Transverse colon (tissue), 4 donors: Measurements from ENCODE around the gene LGALS8. TPM values are rescaled to one million over a fixed set of nuclear protein-coding genes. Genes with fewer than 3 reads are reported as not detected.

Source experiments
- DNase-seq: peaks from one replicate; pipeline ENCODE4 v3.0.0-alpha.2; 2019
- H3K27ac ChIP-seq, 4 donors: fragments of 200-600 bp; sonication (generic); 2 replicates each; pipeline ENCODE4 v1.5.1; 2016 to 2018; ENCODE audit warnings: inconsistent platforms in 4 of 4
- H3K27me3 ChIP-seq: fragments of 200-600 bp; sonication (generic); 2 replicates; pipeline ENCODE4 v1.5.1; 2017; ENCODE audit warnings: inconsistent platforms
- H3K36me3 ChIP-seq, 4 donors: fragments of 200-600 bp; sonication (generic); 2 replicates each; pipeline ENCODE4 v1.5.1; 2017 to 2019; ENCODE audit warnings: inconsistent platforms in 4 of 4
- H3K4me1 ChIP-seq, 4 donors: fragments of 200-600 bp; sonication (generic); 2 replicates each; pipeline ENCODE4 v1.5.1; 2017 to 2020; ENCODE audit warnings: inconsistent platforms in 4 of 4
- H3K4me3 ChIP-seq, 4 donors: fragments of 200-600 bp; sonication (generic); 1 replicate in 1 of 4; 2 replicates in 3 of 4; pipeline versions ENCODE4 v1.5.1 to v1.6.1; 2017 to 2019; ENCODE audit warnings: inconsistent platforms in 4 of 4
- H3K9me3 ChIP-seq, 2 donors: fragments of 200-600 bp; sonication (generic); 2 replicates each; pipeline ENCODE4 v1.5.1; 2017 to 2019; ENCODE audit warnings: inconsistent platforms in 2 of 2
- CTCF ChIP-seq, 5 experiments: fragments of 200-600 bp in 3 of 5; fragments of 450-650 bp in 2 of 5; sonication (generic) in 3 of 5; IDR thresholded peaks; 1 replicate in 2 of 5; 2 replicates in 3 of 5; pipeline ENCODE4 v1.5.1; 2016 to 2017; ENCODE audit warnings: antibody characterized with exemption in 5 of 5, inconsistent platforms in 3 of 5, mild to moderate bottlenecking in 2 of 5, moderate library complexity in 1 of 5
- EP300 ChIP-seq: sonication (generic); formaldehyde crosslinking; IDR thresholded peaks from one replicate; pipeline ENCODE4 v1.6.1; 2017; ENCODE audit warnings: antibody characterized with exemption, low read depth
- POLR2A ChIP-seq: fragments of 450-650 bp; IDR thresholded peaks from one replicate; pipeline ENCODE4 v1.6.1; 2016; ENCODE audit warnings: antibody characterized with exemption, mild to moderate bottlenecking, moderate library complexity
- POLR2AphosphoS5 ChIP-seq, 3 donors: sonication (generic); formaldehyde crosslinking; IDR thresholded peaks; one replicate each; pipeline ENCODE4 v1.6.1; 2016; ENCODE audit warnings: antibody characterized with exemption in 3 of 3
- WGBS, 2 donors: methylation state at CpG; one replicate each; pipeline ENCODE4 v1.1.5; 2018; ENCODE audit warnings: low coverage in 1 of 2; 5-methylcytosine and 5-hydroxymethylcytosine counted together
- in situ Hi-C, 4 donors: fragments of 200-750 bp; cut with MboI; loops; one replicate each; pipeline versions ENCODE4 v1.15.0 to v1.15.1; 2017; ENCODE audit warnings: low sequenced_read_pairs in 3 of 4, low pct_ligation_motif_present in 1 of 4, low pct_unique_long_range_greater_than_20kb in 1 of 4
- intact Hi-C: fragments of 100-400 bp; cut with DNase I; formaldehyde crosslinking; loops from one replicate; pipeline ENCODE4 v1.15.1; 2023; ENCODE audit warnings: low total_unique reads
- total RNA-seq, 4 donors: library from RNA; depleted of rRNA; stranded (reverse); fragments of >200 nt; gene quantifications; one replicate each; pipeline ENCODE4 v1.1.0, GENCODE V29; 2016

Gene LGALS8
- total RNA-seq, 4 donors from 2014 or later: 38.2 to 88.1 (median 59.3) TPM

DNA sequence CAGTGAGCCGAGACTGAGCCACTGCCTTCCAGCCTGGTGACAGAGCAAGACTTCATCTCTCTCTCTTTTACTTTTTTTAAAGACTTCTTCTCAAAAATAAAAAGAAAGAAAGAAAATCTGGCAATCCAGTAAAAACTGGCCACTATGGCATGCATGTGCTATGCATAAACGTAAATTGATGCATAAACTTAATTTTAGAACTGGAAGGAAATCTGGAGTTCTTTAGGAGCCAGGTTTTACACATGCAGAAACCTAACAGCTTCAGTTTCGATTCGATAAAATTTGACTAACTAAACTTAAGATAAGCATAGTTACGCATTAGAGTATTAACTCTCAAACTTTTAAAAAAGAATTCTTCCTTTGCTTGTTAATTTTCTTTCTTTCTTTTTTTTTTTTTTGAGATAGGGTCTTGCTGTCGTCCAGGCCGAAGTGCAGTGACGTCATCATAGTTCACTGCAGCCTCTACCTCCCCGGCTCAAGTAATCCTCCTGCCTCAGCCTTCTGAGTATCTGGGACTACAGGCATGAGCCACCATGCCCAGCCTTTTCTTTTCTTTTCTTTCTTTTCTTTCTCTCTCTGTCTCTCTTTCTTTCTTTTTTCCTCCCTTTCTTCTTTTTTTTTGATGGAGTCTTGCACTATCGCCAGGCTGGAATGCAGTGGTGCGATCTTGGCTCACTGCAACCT lies 11.9 kb upstream of the LGALS8 start:
- peaks cover 0 to 16% (median 7%) of the 10 kb centered on the region in 4 donors for H3K4me1 ChIP-seq
- no peak for TF ChIP-seq EP300
- no peak for TF ChIP-seq POLR2A
- TF ChIP-seq CTCF (IDR thresholded peaks at IDR 0.05): no peak
- TF ChIP-seq POLR2AphosphoS5 (IDR thresholded peaks at IDR 0.05): no peak
- no peak overlapping the region for H3K4me3 ChIP-seq

GRCh38 chr1:236514703-236515442 lies 8.9 kb upstream of the LGALS8 start:
- in situ Hi-C loops (no loop called here), intact Hi-C loops (no loop called here)
- TF ChIP-seq POLR2AphosphoS5 (IDR thresholded peaks at IDR 0.05) (no peak), POLR2A (no peak), EP300 (no peak), CTCF (IDR thresholded peaks at IDR 0.05) (no peak)
- Histone ChIP-seq H3K27me3 (no peaks in the 10 kb centered on the region), H3K4me3 (no peak overlapping the region), H3K27ac (no peak overlapping the region), H3K4me1 (peaks cover 0 to 13% (median 6%) of the 10 kb centered on the region in 4 donors), H3K36me3 (no peaks in the 10 kb centered on the region), H3K9me3 (no peaks in the 10 kb centered on the region)
- no peak for DNase-seq
- 52 to 61% methylated on average over 4 of the region's 4 CpGs for WGBS, 2 donors

More for the DNA sequence above, 11.9 kb upstream of the LGALS8 start:
- Histone ChIP-seq H3K36me3 (no peaks in the 10 kb centered on the region), H3K27ac (no peak overlapping the region), H3K9me3 (no peaks in the 10 kb centered on the region), H3K27me3 (no peaks in the 10 kb centered on the region)
- 93 to 95% methylated on average over 11 of the region's 11 CpGs for WGBS, 2 donors
- in situ Hi-C loops: no loop called here
- no peak for DNase-seq
- intact Hi-C loops: no loop called here

GRCh38 chr1:236515443-236515958 lies 8.3 kb upstream of the LGALS8 start:
- no peaks in the 10 kb centered on the region for H3K36me3 ChIP-seq
- no peak overlapping the region for H3K27ac ChIP-seq
- peaks cover 0 to 9% (median 3%) of the 10 kb centered on the region in 4 donors for H3K4me1 ChIP-seq
- intact Hi-C loops: no loop called here
- no peak for TF ChIP-seq CTCF (IDR thresholded peaks at IDR 0.05)
- TF ChIP-seq POLR2A: no peak
- TF ChIP-seq POLR2AphosphoS5 (IDR thresholded peaks at IDR 0.05): no peak
- H3K9me3 ChIP-seq: no peaks in the 10 kb centered on the region
- DNase-seq: no peak
- 52 to 56% methylated on average over 2 to 4 of the region's 4 CpGs for WGBS, 2 donors
- H3K27me3 ChIP-seq: no peaks in the 10 kb centered on the region
- in situ Hi-C loops: no loop called here
- no peak overlapping the region for H3K4me3 ChIP-seq

- peaks cover 0 to 9% (median 3%) of the 10 kb centered on the region in 4 donors for H3K4me1 ChIP-seq
- H3K27ac ChIP-seq: no peak overlapping the region
- H3K4me3 ChIP-seq: no peak overlapping the region
- H3K27me3 ChIP-seq: no peaks in the 10 kb centered on the region
- no peaks in the 10 kb centered on the region for H3K9me3 ChIP-seq
- no peaks in the 10 kb centered on the region for H3K36me3 ChIP-seq
- 25 to 30% methylated on average over 8 of the region's 8 CpGs for WGBS, 2 donors
- intact Hi-C loops (no loop called here), in situ Hi-C loops (no loop called here)
- DNase-seq: no peak
- TF ChIP-seq POLR2A (no peak), EP300 (no peak), POLR2AphosphoS5 (IDR thresholded peaks at IDR 0.05) (no peak), CTCF (IDR thresholded peaks at IDR 0.05) (no peak)
Observed at GRCh38 chr1:236516929-236517704, 6.7 kb upstream of the LGALS8 start.
